Germinal center (tissue), 1 donor: Measurements from ENCODE around the gene IGFBP5.

ENCODE experiments used
- DNase-seq: peaks from one replicate; pipeline ENCODE4 v3.0.0; 2012; ENCODE audit warnings: mixed read lengths, low spot score

IGFBP5 gene

GRCh38 chr2:216664593-216665034, 30.7 kb downstream of the IGFBP5 start:
- DNase-seq = no peak

GRCh38 chr2:216663846-216664245, 31.5 kb downstream of the IGFBP5 start:
- DNase-seq = no peak

GRCh38 chr2:216663106-216663505, 32.2 kb downstream of the IGFBP5 start:
- no peak for DNase-seq

- no peak for DNase-seq
Observed at GRCh38 chr2:216661639-216662375, 33.5 kb downstream of the IGFBP5 start.

DNA sequence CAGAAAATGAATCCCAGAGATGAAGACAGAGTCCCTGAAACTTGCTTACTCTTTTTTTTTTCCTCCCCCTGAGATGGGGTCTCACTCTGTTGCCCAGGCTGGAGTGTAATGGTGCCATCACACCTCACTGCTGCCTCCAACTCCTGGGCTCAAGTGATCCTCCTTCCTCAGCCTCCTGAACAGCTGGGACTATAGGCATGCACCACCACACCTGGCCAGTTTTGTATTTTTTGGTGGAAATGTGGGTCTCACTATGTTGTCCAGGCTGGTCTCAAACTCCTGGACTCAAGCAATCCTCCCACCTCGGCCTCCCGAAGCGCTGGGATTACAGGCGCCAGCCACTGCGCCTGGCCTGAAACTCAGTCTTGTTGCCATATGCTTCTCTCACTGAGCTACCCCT, 34.3 kb downstream of the IGFBP5 start:
- no peak for DNase-seq

DNA sequence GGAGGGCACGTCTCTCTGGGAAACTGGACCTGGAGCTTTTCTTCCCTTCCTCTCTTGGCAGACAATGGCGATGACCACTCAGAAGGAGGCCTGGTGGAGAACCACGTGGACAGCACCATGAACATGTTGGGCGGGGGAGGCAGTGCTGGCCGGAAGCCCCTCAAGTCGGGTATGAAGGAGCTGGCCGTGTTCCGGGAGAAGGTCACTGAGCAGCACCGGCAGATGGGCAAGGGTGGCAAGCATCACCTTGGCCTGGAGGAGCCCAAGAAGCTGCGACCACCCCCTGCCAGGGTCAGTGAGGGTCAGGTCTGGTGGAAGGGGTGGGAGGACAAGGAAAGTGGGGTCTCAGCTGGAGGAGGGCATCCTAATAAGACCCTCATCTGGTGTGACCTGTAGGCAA, 34.9 kb downstream of the IGFBP5 start:
- no peak for DNase-seq

- DNase-seq = no peak
Observed at GRCh38 chr2:216659276-216659675, 36.1 kb downstream of the IGFBP5 start.

DNA sequence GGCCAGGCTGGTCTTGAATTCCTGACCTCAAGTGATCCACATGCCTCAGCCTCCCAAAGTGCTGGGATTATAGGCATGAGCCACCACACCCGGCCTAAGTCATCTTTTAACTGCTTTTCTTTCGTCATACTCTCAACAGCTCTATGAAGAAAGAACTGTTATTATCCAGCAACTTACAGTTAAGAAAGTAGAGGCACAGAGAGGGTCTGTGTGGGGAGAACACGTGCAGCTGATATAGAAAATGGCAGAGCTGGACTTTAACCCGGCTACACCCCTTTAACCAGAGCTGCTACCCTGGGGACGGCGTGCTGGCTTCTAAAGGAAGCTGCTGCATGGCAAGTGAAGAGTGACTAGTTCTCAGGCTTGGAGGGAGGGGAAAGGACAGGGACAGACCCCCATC, 36.6 kb downstream of the IGFBP5 start:
- DNase-seq = no peak

DNA sequence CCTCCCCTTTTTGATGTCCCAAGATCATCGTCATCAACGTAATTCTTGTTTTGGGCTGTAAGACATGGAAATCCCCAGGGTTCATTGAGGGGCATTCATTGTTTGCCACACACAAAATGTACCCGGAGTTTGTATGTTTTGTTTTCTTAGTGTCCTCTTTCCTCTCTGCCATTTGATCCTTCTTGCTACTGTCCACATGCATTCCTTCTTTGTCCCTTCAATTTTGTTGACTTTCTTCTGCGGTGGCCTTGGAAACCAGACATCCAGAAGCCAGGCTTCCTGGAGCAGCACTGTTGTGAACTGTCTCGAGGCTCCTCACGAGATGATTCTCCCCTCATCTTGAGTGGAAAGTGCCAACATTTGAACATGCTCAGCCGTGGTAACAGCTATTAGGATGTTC, 37.4 kb downstream of the IGFBP5 start:
- DNase-seq = no peak

GRCh38 chr2:216657086-216657855, 38.1 kb downstream of the IGFBP5 start:
- no peak for DNase-seq

GRCh38 chr2:216654528-216655052, 40.8 kb downstream of the IGFBP5 start:
- no peak for DNase-seq

- no peak for DNase-seq
Observed at GRCh38 chr2:216653931-216654365, 41.4 kb downstream of the IGFBP5 start.

GRCh38 chr2:216653093-216653799, 42.1 kb downstream of the IGFBP5 start:
- no peak for DNase-seq

DNA sequence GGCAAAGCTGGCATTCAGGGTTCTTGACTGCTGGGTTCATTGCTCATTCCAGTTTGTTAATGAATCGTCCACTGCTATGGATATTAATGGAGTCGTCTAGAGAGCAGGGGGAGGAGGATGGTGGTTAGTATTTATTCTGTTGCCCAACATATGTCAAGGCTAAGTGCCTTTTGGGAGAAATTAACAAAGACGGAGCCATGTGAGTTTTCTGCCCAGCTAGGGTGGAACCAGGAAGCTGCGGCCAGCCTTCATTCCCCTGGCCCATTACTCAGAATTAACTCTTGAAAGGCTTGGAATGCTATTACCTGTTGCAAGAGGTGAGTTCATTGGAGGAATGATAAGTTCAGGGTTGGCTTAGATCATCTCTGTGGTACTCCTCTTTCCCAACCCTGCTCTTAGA, 42.8 kb downstream of the IGFBP5 start:
- DNase-seq = no peak

DNA sequence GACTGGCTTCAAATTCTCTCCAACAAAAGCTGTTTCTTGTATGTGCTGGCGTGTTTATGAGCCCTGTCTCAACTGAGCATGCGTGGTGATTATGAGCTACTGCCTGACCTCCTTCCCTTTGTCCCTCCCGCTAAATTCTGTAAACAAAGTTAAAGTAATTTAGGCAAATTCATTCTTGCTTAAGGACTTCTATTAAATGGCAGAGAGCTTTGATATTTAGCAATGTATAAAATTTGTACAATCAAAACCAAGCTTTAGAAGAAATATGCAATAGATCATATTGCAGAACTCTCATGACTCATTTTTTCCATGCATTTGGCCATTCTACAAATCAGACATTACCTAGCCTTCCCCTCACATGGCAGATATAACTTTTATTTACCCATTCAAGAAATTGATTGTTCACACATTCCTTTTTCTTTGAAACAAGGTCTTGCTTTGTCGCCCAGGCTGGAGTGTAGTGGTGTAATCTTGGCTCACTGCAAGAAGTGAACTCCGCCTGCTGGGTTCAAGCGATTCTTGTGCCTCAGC, 43.9 kb downstream of the IGFBP5 start:
- no peak for DNase-seq

DNA sequence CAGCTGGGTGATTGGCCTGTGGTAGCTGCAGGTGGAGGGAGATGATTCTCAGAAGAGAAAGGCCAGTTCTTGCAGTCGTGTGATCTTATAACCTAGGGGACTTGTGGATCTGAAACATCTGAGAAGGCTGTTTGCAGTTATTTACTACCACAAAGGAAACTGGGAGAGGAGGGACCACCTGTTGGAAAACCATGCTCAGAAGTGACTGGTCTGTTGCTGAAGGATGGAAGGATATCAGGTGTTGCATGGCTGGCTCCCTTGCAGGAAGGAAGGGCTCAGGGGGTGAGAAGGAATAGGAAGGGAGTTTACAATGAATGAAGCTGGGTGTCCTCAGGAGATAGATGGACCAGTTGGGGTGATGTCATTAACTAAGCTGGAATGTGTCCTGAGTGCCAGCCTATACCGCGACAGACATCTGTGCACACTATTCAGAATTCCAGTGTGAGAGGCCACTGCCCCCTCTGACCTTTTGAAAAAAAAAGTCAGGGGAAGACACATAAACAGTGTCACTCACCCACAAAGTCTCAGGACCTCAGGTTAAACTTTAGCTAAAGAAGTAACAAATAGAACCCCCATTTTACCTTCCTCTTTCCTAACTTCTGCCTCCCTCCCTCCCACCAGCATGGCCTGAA, 44.6 kb downstream of the IGFBP5 start:
- DNase-seq = no peak

DNA sequence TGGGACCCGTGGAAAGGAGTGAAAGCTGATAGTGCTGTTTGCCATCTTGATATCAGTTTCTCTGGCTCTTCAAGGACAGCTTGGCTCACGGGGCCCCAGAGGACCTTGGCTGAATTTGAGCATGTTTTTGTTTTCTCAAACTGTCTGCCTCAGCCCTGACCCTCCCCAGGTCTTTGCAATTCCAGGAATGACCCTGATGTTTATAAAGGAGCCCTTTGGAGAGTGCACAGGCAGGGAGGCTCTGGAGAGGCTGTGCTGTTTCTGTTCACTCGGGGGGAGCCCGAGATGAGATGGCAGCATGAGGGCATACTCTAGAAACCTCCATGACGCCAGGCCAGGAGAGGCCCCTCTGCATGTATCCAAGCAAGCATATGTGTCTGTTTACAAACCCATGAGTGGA, 45.8 kb downstream of the IGFBP5 start:
- DNase-seq = no peak

DNA sequence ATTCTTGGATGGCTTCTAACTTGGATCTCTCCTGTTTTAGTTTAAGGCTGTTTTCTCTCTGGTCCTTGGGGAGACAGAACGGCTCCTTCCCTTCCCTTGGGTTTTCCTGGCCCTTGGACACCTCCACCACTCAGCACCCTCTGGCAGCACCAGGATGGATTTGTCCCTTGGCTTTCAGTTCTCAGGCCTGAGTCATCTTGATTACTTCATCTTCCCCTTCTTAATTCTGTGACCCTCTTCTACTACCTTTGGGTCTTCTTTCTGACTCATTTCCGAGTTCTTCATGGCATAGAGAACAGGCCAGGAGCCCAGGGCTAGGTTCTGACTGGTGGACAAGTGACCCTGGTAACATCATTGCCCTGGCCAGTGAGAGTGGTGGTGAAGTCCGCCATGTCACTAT, 47.2 kb downstream of the IGFBP5 start:
- DNase-seq = no peak

DNA sequence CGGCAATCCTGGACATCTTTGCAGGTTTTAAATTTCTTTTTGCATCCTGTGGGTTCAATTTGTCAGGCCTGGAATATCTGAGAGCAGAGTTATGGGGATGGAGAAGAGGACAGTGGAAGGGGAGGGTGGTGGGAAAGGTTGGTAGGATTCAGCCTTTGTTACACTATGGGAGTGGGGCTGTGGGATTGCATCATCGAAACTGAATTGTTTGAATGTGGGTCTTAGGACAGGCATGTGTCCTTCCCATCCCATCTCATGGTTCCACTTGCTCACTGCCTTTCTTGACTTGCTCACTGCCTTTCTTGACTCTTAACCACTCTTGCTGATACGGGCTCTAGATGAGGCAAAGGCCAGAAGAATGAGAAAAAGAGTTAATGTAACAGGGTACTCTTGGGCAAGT, 49.2 kb downstream of the IGFBP5 start:
- DNase-seq = no peak

- DNase-seq = no peak
Observed at GRCh38 chr2:216645636-216645950, 49.8 kb downstream of the IGFBP5 start.

DNA sequence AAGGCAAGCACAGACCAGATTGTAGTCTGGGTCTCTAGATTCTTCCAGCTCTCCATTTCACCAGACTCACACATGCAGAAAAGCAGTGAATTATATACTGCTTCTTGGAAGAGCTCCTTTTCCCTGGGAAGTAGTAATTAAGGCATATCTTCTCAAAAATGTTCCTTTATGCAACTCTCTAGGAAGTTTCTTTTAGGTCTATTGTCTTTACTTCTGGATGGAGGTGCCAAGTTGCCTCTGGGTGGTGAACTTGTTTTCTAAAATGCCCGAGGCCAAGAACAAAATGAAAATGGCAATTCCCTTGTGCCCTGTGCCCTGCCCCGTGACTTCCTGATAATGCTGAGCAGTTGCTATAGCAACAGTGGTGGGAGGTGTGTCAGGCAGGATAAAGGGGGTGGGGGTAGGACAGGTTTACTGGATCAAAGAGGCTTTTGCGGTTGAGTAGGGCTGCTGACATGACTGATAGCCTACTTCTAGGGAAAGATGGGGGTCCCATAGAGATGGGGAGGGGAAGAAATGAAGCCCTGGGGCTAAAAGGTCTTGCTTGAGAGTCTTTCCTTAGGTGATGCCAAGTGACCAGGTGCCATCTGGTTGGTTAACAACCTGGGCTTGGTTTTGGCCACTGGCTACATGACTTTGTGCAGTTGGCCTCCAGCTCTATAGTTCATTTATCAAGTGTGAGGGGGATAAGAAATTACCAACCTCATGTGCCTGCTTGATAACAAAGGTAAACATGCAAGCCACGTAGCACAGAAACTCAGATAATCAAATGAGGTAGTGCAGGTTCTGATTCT, 50.3 kb downstream of the IGFBP5 start:
- DNase-seq = no peak
